Posterior vena cava (tissue), 2 donors: ENCODE measurements around the gene PARP3. TPM values are rescaled to one million over a fixed set of nuclear protein-coding genes. Genes with fewer than 3 reads are reported as not detected.
"Not testable (repeated sequence)": the region's sequence is repeated elsewhere in the genome, so short reads cannot be mapped to it uniquely, and the experiment has no call there.

Source experiments
- DNase-seq: peaks from one replicate; pipeline ENCODE4 v3.0.0-alpha.2; 2020; ENCODE audit warnings: low spot score
- intact Hi-C, 2 donors: fragments of 100-400 bp; cut with DNase I; formaldehyde crosslinking; loops; one replicate each; pipeline versions ENCODE4 v1.14.1 to v1.14.2; 2022 to 2023
- total RNA-seq, 2 donors: library from RNA; stranded (reverse); fragmentation: NEBNext Ultra II Directional; extraction: Animal tissue kit (Norgen Biotek cat#: 25700); gene quantifications; one replicate each; pipeline ENCODE4 v1.2.1, GENCODE V29; 2021
- donor health status: DM: yes; HTN: yes; CAD: no.
- donor health status: DM: yes; HTN: yes; CAD: no.

PARP3 gene
- total RNA-seq, 2 donors from 2014 or later: 16.5 to 22.3 TPM

DNA sequence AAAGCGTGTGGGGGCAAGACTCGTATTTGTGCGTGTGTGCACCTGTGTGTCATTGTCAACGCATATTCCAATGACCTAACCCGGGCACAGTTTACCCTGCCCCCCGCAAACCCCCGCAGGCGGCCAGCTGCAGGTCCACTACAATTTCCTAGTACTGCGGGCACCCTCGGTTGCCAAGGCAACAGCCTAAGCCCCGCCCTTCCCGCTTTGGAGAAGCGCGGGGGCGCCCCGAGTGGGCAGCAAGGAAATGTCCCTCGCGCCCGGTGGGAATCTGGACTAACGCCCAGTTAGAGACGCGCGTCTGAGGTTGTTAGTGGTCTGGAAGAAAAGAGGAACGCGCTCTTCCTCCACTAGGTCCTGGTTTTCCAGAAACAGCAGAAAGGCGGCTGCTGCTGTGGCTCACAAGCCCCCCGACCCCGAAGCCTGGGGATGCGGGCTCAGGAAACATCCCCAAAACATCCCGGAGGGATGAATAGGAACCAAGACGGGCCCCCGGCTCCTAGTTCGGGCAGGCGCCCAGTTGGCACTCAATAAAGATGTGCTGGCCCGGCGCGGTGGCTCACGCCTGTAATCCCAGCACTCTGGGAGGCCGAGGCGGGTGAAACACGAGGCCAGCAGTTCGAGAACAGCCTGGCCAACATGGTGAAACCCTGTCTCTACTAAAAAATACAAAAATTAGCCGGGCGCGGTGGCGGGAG, 33.8 kb downstream of the PARP3 start:
- DNase-seq: peak; percentile 93
- intact Hi-C loops: loop anchor here in 1 of 2 donors (1.0 kb wide), 1 partner anchor 18 kb away; no protein-coding TSS in a partner anchor

DNA sequence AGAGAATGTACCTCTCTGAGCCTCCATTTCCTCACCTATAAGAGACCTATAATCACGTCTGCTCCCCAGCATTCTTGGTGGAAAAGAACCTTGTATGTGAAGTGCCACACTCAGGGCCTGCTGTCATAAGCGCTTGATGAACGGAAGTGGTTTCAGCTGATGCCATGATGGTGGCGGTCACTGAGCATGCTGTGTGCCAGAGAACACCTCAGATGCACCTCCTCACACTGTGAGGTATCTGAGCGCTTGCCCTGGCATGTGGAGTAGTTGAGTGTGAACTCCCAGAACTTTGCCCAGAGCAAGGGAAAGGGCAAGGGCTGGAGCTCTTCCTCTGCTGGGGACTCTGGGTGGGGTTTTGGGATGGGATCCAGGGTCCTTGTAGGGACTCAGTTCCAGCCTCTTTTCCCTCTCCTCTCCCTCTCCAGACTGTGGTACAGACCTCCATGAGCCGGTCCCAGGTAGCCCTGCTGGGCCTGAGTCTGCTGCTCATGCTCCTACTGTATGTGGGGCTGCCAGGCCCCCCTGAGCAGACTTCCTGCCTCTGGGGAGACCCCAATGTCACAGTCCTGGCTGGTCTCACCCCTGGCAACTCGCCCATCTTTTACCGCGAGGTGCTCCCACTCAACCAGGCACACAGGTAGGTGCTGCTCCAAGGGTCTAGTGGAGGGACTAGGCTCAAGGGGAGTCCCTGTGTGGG, 35.4 kb downstream of the PARP3 start:
- no peak for DNase-seq
- intact Hi-C loops: loop anchor here in 1 of 2 donors (1.0 kb wide), 1 partner anchor 35 kb away; the partner anchor contains the start of gene PARP3

DNA sequence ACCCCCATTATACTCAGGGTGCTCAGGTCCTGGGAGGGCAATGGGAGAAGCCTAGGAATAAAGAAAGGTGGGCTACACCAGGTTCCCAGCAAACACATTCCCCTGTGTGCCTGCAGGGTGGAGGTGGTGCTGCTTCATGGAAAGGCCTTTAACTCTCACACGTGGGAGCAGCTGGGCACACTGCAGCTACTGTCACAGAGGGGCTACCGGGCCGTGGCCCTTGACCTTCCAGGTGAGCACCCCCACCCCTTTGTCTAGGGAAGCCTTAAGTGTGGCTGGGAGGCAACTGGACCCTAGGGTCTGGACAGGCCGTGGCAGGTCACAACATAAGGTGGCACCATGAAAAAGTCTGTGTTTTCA, 36.0 kb downstream of the PARP3 start:
- no peak for DNase-seq
- intact Hi-C loops: loop anchor here in 1 of 2 donors (1.0 kb wide), 1 partner anchor 36 kb away; the partner anchor contains the start of gene PARP3

DNA sequence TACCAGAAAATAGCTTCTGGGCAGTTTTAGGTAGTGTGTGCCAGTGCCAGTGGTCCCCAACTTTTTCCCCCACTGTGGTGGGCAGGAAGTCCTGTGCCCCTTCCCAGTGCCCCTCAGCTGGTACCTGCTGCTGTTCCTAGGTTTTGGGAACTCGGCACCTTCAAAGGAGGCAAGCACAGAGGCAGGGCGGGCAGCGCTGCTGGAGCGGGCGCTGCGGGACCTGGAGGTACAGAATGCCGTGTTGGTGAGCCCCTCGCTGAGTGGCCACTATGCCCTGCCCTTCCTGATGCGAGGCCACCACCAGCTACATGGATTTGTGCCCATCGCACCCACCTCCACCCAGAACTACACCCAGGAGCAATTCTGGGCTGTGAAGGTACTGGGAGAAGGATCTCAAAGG, 38.1 kb downstream of the PARP3 start:
- no peak for DNase-seq
- intact Hi-C loops: no loop called here

GRCh38 chr3:51982352-51982837, 40.2 kb downstream of the PARP3 start:
- intact Hi-C loops: no loop called here

DNA sequence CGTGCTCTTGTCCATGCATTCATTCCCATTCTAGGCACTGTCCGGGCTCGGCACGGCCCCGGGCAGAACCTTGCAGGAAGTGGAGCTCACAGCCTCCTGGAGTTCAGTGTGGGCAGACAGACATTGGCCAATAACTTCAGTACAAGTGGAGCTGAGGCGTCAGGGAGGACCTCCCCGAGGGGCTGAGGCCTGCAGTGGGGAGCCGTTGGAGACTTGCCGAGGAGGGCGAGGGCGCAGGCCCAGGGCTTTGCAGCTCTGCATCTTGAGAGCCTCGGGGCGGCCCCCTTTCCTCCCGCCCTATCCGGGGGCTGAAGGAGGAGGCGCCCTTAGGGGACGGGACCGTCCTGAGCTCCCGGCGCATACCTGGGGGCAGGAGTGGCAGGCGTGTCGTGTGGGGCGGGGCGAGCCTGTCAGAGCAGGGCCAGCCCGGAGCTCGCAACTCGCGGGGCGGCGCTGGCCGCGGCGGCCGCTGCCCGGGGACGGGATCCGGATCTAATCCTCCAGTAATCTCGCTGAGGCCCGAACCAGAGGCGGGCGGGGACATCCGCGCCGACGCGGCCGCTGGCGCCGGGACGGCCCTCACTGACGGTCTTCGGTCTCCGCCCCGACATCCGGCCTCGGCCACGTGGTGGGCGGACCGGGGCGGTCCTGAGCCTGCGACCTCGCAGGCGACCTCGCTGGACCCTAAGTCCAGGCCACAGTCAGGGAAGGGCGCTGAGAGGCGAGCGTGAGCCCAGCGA, 40.8 kb downstream of the PARP3 start, which contains the start of gene ACY1:
Gene ACY1 (plus strand): TSS at position 698 of the 740 bp plus-strand sequence. CDS start 530 bp downstream, outside the sequence.
- intact Hi-C loops: no loop called here
- DNase-seq: peak; percentile 97

More at GRCh38 chr3:51982352-51982837, 40.2 kb downstream of the PARP3 start:
- no peak for DNase-seq

GRCh38 chr3:51983578-51984268, 41.6 kb downstream of the PARP3 start:
- intact Hi-C loops: no loop called here
- no peak for DNase-seq

DNA sequence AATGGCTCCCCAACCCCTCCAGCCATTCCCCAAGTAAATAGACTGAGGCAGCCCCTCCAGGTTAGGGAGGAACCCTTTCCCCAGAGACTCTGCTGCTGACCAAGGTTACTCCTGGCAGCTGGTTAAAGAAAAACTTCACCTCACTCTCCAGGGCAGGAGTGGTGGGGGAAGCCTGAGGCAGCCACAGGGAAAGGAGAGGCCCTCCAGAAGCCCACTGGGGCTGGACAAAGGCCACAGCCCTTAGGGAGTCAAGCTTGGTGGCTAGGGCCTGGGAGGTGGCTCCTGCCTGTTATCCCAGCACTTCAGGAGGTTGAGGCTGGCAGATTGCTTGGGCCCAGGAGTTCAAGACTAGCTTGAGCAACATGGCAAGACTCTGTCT, 42.1 kb downstream of the PARP3 start:
- intact Hi-C loops: no loop called here

GRCh38 chr3:51985063-51985462, 42.9 kb downstream of the PARP3 start:
- intact Hi-C loops: no loop called here
- no peak for DNase-seq

More for the DNA sequence above, 42.1 kb downstream of the PARP3 start:
- no peak for DNase-seq

- intact Hi-C loops: no loop called here
- DNase-seq: no peak
Measured at GRCh38 chr3:51986010-51986947, 44.1 kb downstream of the PARP3 start.

DNA sequence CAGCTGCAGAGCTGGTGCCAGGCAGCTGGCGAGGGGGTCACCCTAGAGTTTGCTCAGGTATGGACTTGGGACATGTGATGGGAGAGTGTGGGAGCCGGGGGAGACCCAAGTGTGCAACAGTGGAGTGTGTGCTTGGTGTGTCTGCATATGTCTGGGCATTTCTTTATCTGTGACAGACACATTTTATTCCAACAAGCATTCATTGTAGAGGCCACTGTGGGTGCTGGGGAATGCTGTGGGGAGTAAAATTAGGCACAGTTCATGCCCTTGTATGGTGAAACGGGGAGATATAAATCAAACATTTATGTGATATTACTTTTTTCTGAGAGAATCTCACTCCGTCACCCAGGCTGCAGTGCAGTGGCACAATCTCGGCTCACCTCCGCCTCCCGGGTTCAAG, 45.4 kb downstream of the PARP3 start:
- DNase-seq: no peak
- intact Hi-C loops: no loop called here

DNA sequence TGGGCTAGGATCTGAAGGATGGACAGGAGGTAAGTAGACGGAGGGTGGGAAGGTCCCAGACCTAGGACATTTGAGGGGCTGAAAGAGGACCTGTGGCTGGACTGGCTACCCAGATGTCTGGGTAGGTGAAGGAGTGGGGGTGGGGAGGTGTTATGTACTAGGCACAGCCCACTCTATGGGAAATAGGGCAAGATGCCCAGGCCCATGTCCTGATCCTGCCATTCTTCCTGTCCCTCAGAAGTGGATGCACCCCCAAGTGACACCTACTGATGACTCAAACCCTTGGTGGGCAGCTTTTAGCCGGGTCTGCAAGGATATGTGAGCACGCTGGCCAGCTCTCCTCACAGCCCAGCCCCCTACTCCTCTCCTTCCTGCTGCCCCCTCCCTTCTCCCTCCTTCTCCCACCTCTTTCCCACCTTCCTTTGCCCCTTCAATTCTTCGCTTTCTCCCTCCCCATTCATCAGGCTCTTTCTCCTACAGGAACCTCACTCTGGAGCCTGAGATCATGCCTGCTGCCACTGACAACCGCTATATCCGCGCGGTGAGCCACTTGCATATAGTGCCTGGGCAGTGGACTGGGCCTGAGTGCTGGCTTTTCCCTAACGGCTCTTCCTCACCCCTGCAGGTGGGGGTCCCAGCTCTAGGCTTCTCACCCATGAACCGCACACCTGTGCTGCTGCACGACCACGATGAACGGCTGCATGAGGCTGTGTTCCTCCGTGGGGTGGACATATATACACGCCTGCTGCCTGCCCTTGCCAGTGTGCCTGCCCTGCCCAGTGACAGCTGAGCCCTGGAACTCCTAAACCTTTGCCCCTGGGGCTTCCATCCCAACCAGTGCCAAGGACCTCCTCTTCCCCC, 46.4 kb downstream of the PARP3 start:
- intact Hi-C loops: no loop called here
- no peak for DNase-seq

DNA sequence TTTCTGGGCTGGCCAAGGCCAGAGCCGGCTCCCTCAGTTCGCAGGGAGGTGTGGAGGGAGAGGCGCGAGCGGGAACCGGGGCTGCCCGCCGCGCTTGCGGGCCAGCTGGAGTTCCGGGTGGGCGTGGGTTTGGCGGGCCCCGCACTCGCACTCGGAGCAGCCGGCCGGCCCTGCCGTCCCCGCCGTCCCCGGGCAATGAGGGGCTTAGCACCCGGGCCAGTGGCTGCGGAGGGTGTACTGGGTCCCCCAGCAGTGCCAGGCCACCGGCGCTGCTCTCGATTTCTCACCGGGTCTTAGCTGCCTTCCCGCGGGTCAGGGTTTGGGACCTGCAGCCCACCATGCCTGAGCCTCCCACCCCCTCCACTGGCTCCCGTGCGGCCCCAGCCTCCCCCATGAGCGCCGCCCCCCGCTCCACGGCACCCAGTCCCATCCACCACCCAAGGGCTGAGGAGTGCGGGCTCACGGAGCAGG, 48.4 kb downstream of the PARP3 start:
- intact Hi-C loops, DNase-seq: not testable (repeated sequence)

DNA sequence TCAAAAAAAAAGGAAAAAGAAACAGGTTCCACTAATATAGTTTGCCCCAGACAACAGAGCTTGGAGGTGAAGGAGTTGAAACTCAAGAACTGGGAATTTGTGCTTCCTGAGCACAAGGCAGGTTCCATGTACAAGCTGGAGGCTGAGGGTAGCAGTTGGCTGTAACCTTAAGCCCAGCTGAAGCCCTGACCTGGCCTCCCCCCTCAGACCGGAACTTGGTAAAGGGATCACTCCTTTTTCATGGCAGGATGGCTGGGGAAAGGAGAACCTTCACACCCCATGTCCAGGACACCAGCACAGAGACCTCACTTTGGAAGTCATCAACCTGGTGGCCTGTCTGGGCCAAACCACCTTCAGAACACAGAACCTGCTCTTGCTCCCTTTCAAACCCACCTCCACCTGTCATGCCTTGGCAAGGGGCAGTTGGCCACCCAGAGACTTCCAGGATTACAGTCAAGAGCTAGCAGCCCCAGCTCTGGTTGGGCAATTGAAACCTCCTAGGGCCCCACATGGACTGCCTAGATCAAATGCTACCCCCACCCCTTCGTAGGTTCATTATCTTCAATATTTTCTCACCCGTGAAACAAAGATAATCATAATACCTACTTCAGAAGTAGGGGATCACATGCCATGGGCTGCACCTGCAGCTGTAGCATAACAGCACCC, 50.0 kb downstream of the PARP3 start:
- DNase-seq: no peak
- intact Hi-C loops: no loop called here

DNA sequence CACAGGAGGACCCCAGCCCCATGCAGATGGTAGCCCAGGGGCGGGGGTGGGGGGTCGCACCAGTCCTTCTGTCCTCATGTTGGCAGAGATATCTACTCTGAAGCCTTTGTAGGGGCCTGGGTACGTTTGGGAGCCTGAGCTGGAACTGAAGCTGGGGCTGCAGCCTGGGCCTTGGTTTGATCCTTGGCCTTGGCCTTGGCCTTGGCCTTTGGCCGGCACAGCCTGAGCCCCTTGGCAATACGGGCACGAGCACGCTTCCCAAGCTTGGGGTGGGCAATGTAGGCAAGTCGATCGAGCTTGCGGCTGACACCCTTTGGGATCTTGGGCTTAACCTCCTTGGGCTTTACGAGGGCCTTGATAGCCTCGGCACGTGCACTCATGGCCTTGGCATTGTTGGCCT, 51.5 kb downstream of the PARP3 start:
- intact Hi-C loops: loop anchor here in 1 of 2 donors (1.0 kb wide), 1 partner anchor 18 kb away; the partner anchor contains the start of gene ABHD14A
- not testable (repeated sequence) for DNase-seq

DNA sequence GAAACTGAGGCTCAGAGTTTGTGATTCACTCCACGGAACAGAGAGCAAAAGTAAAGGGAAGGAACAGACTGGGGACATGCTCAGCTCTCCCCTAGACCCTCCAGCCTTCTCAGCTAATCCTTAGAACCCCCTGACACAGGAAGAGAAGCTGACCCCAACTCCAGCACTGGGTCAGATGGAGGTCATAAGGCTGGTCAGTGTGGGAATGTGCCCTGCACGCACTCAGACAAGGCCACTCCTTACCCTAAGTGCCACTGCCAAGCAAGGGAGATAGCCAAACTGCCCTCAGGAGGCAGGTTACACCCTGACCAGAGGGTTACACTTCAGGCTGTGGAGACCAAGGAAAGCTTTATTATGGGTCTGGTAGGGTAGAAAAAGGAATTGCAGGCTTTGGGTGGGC, 52.4 kb downstream of the PARP3 start:
- no peak for DNase-seq
- intact Hi-C loops: loop anchor here in 1 of 2 donors (1.0 kb wide), 1 partner anchor 19 kb away; the partner anchor contains the start of gene ABHD14A
